Measurements from ENCODE around the gene FTCD. TPM values are rescaled to one million over a fixed set of nuclear protein-coding genes. Genes with fewer than 3 reads are reported as not detected.

FTCD gene
- total RNA-seq, 1 experiment from 2014 or later = 5.9 TPM

DNA sequence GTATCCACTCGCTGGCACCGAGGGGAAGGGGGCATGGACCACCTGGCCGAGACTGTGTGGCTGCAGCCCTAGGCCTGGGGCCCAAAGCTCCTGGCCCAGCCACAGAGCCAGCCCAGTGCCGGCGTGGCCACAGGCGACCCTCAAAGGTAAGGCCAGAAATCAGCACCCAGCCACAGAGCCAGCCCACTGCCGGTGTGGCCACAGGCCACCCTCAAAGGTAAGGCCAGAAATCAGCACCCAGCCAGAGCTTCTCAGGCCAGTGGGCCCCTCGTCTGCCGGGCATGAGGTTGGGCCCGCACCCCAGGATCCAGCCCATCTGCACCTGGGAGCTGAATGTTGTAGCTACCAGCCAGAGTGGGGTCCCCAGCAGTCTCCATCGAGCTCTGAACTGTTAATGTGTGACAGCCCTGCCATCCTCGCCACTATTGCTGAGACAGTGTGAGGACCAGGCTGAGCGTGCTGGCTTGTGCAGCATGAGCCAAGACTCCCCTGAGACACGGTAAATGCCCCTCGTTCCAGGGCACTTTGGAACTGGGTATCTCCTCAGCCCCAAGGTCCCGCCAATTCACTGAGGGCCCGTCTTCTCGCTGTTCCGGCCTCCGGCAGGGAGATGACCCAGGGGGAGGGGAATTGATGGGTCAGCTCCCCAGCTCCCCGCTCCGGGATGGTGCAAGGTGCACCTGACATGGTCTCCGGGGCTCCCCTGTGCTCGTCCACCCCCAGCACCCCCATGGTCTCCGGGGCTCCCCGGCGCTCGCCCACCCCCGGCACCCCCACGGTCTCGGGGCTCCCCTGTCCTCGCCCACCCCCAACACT lies 4.7 kb upstream of the FTCD start:
- no peak for DNase-seq
- no peaks in the 10 kb centered on the region for H4K20me1 ChIP-seq (ENCODE audit: insufficient read depth)
- no peak overlapping the region for H3K4me3 ChIP-seq
- H3K9me3 ChIP-seq (ENCODE audit: insufficient read depth, low read depth) = no peaks in the 10 kb centered on the region
- H3K27me3 ChIP-seq (ENCODE audit: insufficient read depth, low read depth) = no peaks in the 10 kb centered on the region
- TF ChIP-seq EZH2 (IDR thresholded peaks at IDR 0.05; ENCODE audit: low read depth) = no peak
- TF ChIP-seq, protein P1, sequence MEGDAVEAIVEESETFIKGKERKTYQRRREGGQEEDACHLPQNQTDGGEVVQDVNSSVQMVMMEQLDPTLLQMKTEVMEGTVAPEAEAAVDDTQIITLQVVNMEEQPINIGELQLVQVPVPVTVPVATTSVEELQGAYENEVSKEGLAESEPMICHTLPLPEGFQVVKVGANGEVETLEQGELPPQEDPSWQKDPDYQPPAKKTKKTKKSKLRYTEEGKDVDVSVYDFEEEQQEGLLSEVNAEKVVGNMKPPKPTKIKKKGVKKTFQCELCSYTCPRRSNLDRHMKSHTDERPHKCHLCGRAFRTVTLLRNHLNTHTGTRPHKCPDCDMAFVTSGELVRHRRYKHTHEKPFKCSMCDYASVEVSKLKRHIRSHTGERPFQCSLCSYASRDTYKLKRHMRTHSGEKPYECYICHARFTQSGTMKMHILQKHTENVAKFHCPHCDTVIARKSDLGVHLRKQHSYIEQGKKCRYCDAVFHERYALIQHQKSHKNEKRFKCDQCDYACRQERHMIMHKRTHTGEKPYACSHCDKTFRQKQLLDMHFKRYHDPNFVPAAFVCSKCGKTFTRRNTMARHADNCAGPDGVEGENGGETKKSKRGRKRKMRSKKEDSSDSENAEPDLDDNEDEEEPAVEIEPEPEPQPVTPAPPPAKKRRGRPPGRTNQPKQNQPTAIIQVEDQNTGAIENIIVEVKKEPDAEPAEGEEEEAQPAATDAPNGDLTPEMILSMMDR (conservative IDR thresholded peaks at IDR 0.05) = no peak
- no peak overlapping the region for H3K4me2 ChIP-seq
- BruUV-seq (replicated peaks) = no TSS peak
- H3F3A ChIP-seq (ENCODE audit: insufficient read depth, low read depth) = no peaks in the 10 kb centered on the region
- CTCF ChIA-PET = no interaction called here
- H3K4me1 ChIP-seq (replicated peaks; ENCODE audit: insufficient read depth) = no peaks in the 10 kb centered on the region
- intact Hi-C loops (cut with micrococcal nuclease; ENCODE audit: unreplicated experiment) = no loop called here
- no peak overlapping the region for H2AFZ ChIP-seq
- H3K79me2 ChIP-seq (ENCODE audit: low read depth) = no peaks in the 10 kb centered on the region
- POLR2A ChIA-PET (ENCODE audit: unreplicated experiment) = no interaction called here
- no peak overlapping the region for H3K27ac ChIP-seq
- H3K9me2 ChIP-seq (ENCODE audit: insufficient read depth) = no peaks in the 10 kb centered on the region
- no peaks in the 10 kb centered on the region for H3K36me3 ChIP-seq (ENCODE audit: low read depth)

DNA sequence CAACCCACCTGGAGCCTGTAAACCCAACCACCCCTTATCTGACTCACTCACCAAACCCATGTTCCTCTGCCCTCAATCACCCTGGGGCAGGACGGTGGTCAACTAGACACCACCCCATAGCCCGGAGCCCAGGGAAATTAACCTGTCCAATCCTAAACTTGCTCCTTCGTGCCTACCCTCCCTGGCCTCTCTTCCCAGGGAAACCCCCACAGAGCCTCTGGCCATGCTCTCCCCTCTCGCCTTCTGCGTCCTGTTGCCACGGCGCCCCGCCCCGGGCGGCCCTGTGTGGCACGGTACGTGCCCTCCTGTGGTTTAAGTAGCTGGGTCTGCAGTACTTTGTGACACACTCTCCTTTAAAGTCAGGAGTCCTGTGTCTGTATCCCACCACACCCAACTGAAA lies 4.0 kb upstream of the FTCD start:
- no peaks in the 10 kb centered on the region for H3F3A ChIP-seq (ENCODE audit: insufficient read depth, low read depth)
- no peaks in the 10 kb centered on the region for H3K27me3 ChIP-seq (ENCODE audit: insufficient read depth, low read depth)
- H3K27ac ChIP-seq = no peak overlapping the region
- H3K36me3 ChIP-seq (ENCODE audit: low read depth) = no peaks in the 10 kb centered on the region
- no peaks in the 10 kb centered on the region for H3K79me2 ChIP-seq (ENCODE audit: low read depth)
- ChIA-PET CTCF (no interaction called here), POLR2A (ENCODE audit: unreplicated experiment) (no interaction called here)
- H3K4me2 ChIP-seq = no peak overlapping the region
- H3K9me3 ChIP-seq (ENCODE audit: insufficient read depth, low read depth) = no peaks in the 10 kb centered on the region
- no peak overlapping the region for H3K4me3 ChIP-seq
- BruUV-seq (replicated peaks) = no TSS peak
- H2AFZ ChIP-seq = no peak overlapping the region
- no peak for DNase-seq
- intact Hi-C loops (cut with micrococcal nuclease; ENCODE audit: unreplicated experiment) = no loop called here
- H4K20me1 ChIP-seq (ENCODE audit: insufficient read depth) = no peaks in the 10 kb centered on the region
- no peaks in the 10 kb centered on the region for H3K9me2 ChIP-seq (ENCODE audit: insufficient read depth)
- TF ChIP-seq, protein P1 (conservative IDR thresholded peaks at IDR 0.05) = no peak
- TF ChIP-seq EZH2 (IDR thresholded peaks at IDR 0.05; ENCODE audit: low read depth) = no peak
- no peaks in the 10 kb centered on the region for H3K4me1 ChIP-seq (replicated peaks; ENCODE audit: insufficient read depth)

DNA sequence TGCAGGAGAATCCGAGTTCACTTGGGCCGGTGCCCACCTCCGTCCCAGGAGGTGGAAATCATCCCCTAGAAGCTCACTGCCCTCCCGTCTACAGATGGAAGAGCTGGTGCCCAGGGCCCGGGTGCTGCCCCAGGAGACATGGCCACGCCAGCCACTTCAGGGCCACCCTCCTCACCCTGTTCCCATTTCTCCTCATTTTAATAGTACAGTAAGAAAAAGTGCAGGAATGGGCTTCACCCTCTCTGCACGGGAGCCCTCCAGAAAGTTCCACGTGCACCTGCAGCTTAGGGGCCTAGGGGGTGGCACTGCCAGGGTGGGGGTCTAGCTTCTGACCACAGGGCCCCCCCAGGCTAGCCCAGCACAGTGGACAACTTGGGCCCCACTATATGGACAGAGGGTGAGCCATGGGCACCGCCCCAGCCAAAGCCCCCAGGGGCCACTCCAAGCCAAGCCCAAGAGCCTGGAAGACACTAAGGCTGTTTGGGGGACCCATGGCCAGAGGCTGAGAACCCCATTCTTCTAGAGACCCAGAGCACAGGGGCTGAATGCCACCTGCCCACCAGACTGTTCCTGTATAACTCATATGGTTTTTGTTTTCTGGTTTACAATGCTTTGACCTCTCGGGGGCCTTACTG lies 3.4 kb upstream of the FTCD start:
- H3F3A ChIP-seq (ENCODE audit: insufficient read depth, low read depth) = no peaks in the 10 kb centered on the region
- H3K79me2 ChIP-seq (ENCODE audit: low read depth) = no peaks in the 10 kb centered on the region
- CTCF ChIA-PET = no interaction called here
- TF ChIP-seq EZH2 (IDR thresholded peaks at IDR 0.05; ENCODE audit: low read depth) = no peak
- TF ChIP-seq, protein P1 (conservative IDR thresholded peaks at IDR 0.05) = no peak
- H3K4me1 ChIP-seq (replicated peaks; ENCODE audit: insufficient read depth) = no peaks in the 10 kb centered on the region
- H4K20me1 ChIP-seq (ENCODE audit: insufficient read depth) = no peaks in the 10 kb centered on the region
- POLR2A ChIA-PET (ENCODE audit: unreplicated experiment) = no interaction called here
- no peaks in the 10 kb centered on the region for H3K9me2 ChIP-seq (ENCODE audit: insufficient read depth)
- H3K27ac ChIP-seq = no peak overlapping the region
- DNase-seq = no peak
- no peak overlapping the region for H2AFZ ChIP-seq
- no peak overlapping the region for H3K4me3 ChIP-seq
- no peaks in the 10 kb centered on the region for H3K9me3 ChIP-seq (ENCODE audit: insufficient read depth, low read depth)
- no TSS peak for BruUV-seq (replicated peaks)
- H3K36me3 ChIP-seq (ENCODE audit: low read depth) = no peaks in the 10 kb centered on the region
- intact Hi-C loops (cut with micrococcal nuclease; ENCODE audit: unreplicated experiment) = no loop called here
- H3K4me2 ChIP-seq = no peak overlapping the region
- H3K27me3 ChIP-seq (ENCODE audit: insufficient read depth, low read depth) = no peaks in the 10 kb centered on the region
